HG02588 (cell line): ENCODE data around the gene RESF1.
A peak's percentile ranks its signal among the peaks of the same experiment; 100 is the strongest.

Source experiments
- ATAC-seq: cut with Tn5 transposase; IDR thresholded peaks from one replicate; pipeline ENCODE4 v1.9.1; 2021; ENCODE audit warnings: mild to moderate bottlenecking, moderate library complexity; ENCODE audit not compliant: unreplicated experiment

RESF1 gene

GRCh38 chr12:31958569-31959160 is 550 bp upstream of the RESF1 start:
- no peak for ATAC-seq

GRCh38 chr12:31959701-31960391 is 631 bp downstream of the RESF1 start:
- peak; percentile 44 for ATAC-seq

- no peak for ATAC-seq
These were observed 1.9 kb downstream of the RESF1 start for GRCh38 chr12:31961137-31961536.

GRCh38 chr12:31962076-31962475 is 2.9 kb downstream of the RESF1 start:
- no peak for ATAC-seq

- ATAC-seq, result no peak
These were observed 5.1 kb downstream of the RESF1 start for GRCh38 chr12:31964280-31964679.

GRCh38 chr12:31965090-31965489 is 5.9 kb downstream of the RESF1 start:
- ATAC-seq, result no peak

GRCh38 chr12:31966558-31967205 is 7.5 kb downstream of the RESF1 start:
- no peak for ATAC-seq

- no peak for ATAC-seq
These were observed 8.3 kb downstream of the RESF1 start for GRCh38 chr12:31967539-31967938.

GRCh38 chr12:31970199-31970598 is 11.0 kb downstream of the RESF1 start:
- no peak for ATAC-seq

GRCh38 chr12:31973818-31974217 is 14.6 kb downstream of the RESF1 start:
- ATAC-seq, result no peak

- no peak for ATAC-seq
These were observed 15.5 kb downstream of the RESF1 start for GRCh38 chr12:31974673-31975072.

- ATAC-seq, result no peak
These were observed 25.8 kb downstream of the RESF1 start for GRCh38 chr12:31984806-31985591.

GRCh38 chr12:31985832-31986231 is 26.6 kb downstream of the RESF1 start:
- ATAC-seq, result no peak

- no peak for ATAC-seq
These were observed 30.6 kb downstream of the RESF1 start for GRCh38 chr12:31989571-31990362.

- no peak for ATAC-seq
These were observed 31.9 kb downstream of the RESF1 start for GRCh38 chr12:31991146-31991545.

GRCh38 chr12:31991815-31992214 is 32.6 kb downstream of the RESF1 start:
- no peak for ATAC-seq

- no peak for ATAC-seq
These were observed 40.5 kb downstream of the RESF1 start for GRCh38 chr12:31999692-32000091.

- ATAC-seq, result no peak
These were observed 41.3 kb downstream of the RESF1 start for GRCh38 chr12:32000373-32001005.

- no peak for ATAC-seq
These were observed 43.8 kb downstream of the RESF1 start for GRCh38 chr12:32002848-32003493.

GRCh38 chr12:32003654-32004053 is 44.4 kb downstream of the RESF1 start:
- no peak for ATAC-seq
